NCI-H2196 treated with DMSO at 0.1 percent for 48 hours (cell line): ENCODE data around the gene BTBD19.
"Not testable (repeated sequence)": the region's sequence is repeated elsewhere in the genome, so short reads cannot be mapped to it uniquely, and the experiment has no call there.

Experiments
- DNase-seq: peaks from one replicate; lab custom pipeline; 2025; ENCODE audit not compliant: unreplicated experiment; lab: John Stamatoyannopoulos, UW

Gene BTBD19

GRCh38 chr1:44808938-44809917 lies 905 bp downstream of the BTBD19 start:
- DNase-seq: no peak

- peak; percentile 71 for DNase-seq
These were observed 1.9 kb downstream of the BTBD19 start for GRCh38 chr1:44810101-44810761.

- not testable (repeated sequence) for DNase-seq
These were observed 2.4 kb downstream of the BTBD19 start for GRCh38 chr1:44810762-44811105.

GRCh38 chr1:44811234-44811633 lies 2.9 kb downstream of the BTBD19 start:
- DNase-seq: no peak

GRCh38 chr1:44812822-44813543 lies 4.7 kb downstream of the BTBD19 start:
- DNase-seq: no peak

- DNase-seq: not testable (repeated sequence)
These were observed 7.6 kb downstream of the BTBD19 start for GRCh38 chr1:44815926-44816325.

- no peak for DNase-seq
These were observed 9.0 kb downstream of the BTBD19 start for GRCh38 chr1:44817307-44817706.

- DNase-seq: no peak
These were observed 9.6 kb downstream of the BTBD19 start for GRCh38 chr1:44817771-44818495.

- no peak for DNase-seq
These were observed 10.9 kb downstream of the BTBD19 start for GRCh38 chr1:44819196-44819607.

- DNase-seq: no peak
These were observed 11.4 kb downstream of the BTBD19 start for GRCh38 chr1:44819608-44820327.

- DNase-seq: no peak
These were observed 12.3 kb downstream of the BTBD19 start for GRCh38 chr1:44820328-44821239.

- no peak for DNase-seq
These were observed 13.0 kb downstream of the BTBD19 start for GRCh38 chr1:44821240-44821715.

GRCh38 chr1:44822131-44822701 lies 13.9 kb downstream of the BTBD19 start:
- DNase-seq: no peak

- no peak for DNase-seq
These were observed 14.7 kb downstream of the BTBD19 start for GRCh38 chr1:44822981-44823451.

- not testable (repeated sequence) for DNase-seq
These were observed 16.1 kb downstream of the BTBD19 start for GRCh38 chr1:44824392-44824791.

- no peak for DNase-seq
These were observed 18.3 kb downstream of the BTBD19 start for GRCh38 chr1:44826375-44827196.

- no peak for DNase-seq
These were observed 19.1 kb downstream of the BTBD19 start for GRCh38 chr1:44827197-44828002.
